H1 (cell line): ENCODE data around the gene CAPZA2. TPM values are rescaled to one million over a fixed set of nuclear protein-coding genes. Genes with fewer than 3 reads are reported as not detected.

Experiments used
- CBX8 ChIP-seq: fragments of 300-800, 300-1000 bp; sonication (generic); IDR thresholded peaks from 2 replicates; pipeline ENCODE4 v1.7.1; 2016; ENCODE audit warnings: low read depth, low read length, borderline replicate concordance
- CHD7 ChIP-seq: fragments of 300-600 bp; sonication (generic); IDR thresholded peaks from 2 replicates; pipeline ENCODE4 v1.7.1; 2012; ENCODE audit warnings: low read length, moderate library complexity, mild to moderate bottlenecking, inconsistent platforms; ENCODE audit not compliant: insufficient replicate concordance
- MAFK ChIP-seq: IDR thresholded peaks from 2 replicates; pipeline ENCODE4 v1.6.1; 2012; ENCODE audit warnings: low read depth, mild to moderate bottlenecking, improper control_type of control experiment, low read length
- PHF8 ChIP-seq: fragments of 200-600 bp; sonication (generic); conservative IDR thresholded peaks from 2 replicates; pipeline ENCODE4 v1.7.1; 2012; ENCODE audit warnings: low read depth, mild to moderate bottlenecking, inconsistent platforms, low read length, moderate library complexity
- polyA plus RNA-seq, 7 experiments: library from polyadenylated mRNA; depleted of rRNA in 3 of 7; stranded (reverse) in 5 of 7; unstranded in 2 of 7; fragments of >200 nt in 5 of 7; fragments of 200-250 nt in 2 of 7; gene quantifications; 1 replicate in 5 of 7; 2 replicates in 1 of 7; 4 replicates in 1 of 7; pipeline versions ENCODE4 v1.2.1 to v1.2.3, GENCODE V29; 2011 to 2013; ENCODE audit warnings: missing spikeins in 2 of 7, mixed read lengths in 2 of 7
- total RNA-seq: library from RNA; stranded (reverse); fragmentation: NEBNext Ultra II Directional; extraction: Animal tissue kit (Norgen Biotek cat#: 25700); gene quantifications from 2 replicates; pipeline ENCODE4 v1.2.1, GENCODE V29; 2021

CAPZA2 gene
- total and polyA plus RNA-seq, 2 of the 8 experiments (the other 6 are each of a cell fraction or from before 2014, with no cell fraction given): 33.2 to 145 TPM

- TF ChIP-seq CHD7 (no peak), CBX8 (no peak), MAFK (no peak), PHF8 (peak; percentile 85)
Measured at GRCh38 chr7:116953372-116953905, 91.1 kb downstream of the CAPZA2 start, which contains the start of gene ST7 (continued).
